ENCODE data around the gene SCAMP2.
"Not testable (repeated sequence)": the region's sequence is repeated elsewhere in the genome, so short reads cannot be mapped to it uniquely, and the experiment has no call there.

SCAMP2 gene

GRCh38 chr15:74889883-74890664 lies 16.9 kb upstream of the SCAMP2 start, which contains the start of gene MPI:
Gene MPI (plus strand): TSS chr15:74890042. CDS start chr15:74890074, 32 bp downstream.
- peak; percentile 67 for DNase-seq

GRCh38 chr15:74889390-74889882 lies 16.3 kb upstream of the SCAMP2 start:
- no peak for DNase-seq

- no peak for DNase-seq
These were observed 15.6 kb upstream of the SCAMP2 start for GRCh38 chr15:74888716-74889115.

- not testable (repeated sequence) for DNase-seq
These were observed 14.5 kb upstream of the SCAMP2 start for GRCh38 chr15:74887537-74888193.

GRCh38 chr15:74885461-74885860 lies 12.3 kb upstream of the SCAMP2 start:
- no peak for DNase-seq

GRCh38 chr15:74884428-74885223 lies 11.5 kb upstream of the SCAMP2 start:
- no peak for DNase-seq

- DNase-seq: no peak
These were observed 9.4 kb upstream of the SCAMP2 start for GRCh38 chr15:74882528-74882927.

- DNase-seq: no peak
These were observed 5.1 kb upstream of the SCAMP2 start for GRCh38 chr15:74878273-74878672.

- DNase-seq: no peak
These were observed 725 bp upstream of the SCAMP2 start for GRCh38 chr15:74873756-74874424.

GRCh38 chr15:74872702-74873035 lies 496 bp downstream of the SCAMP2 start:
- DNase-seq: no peak

GRCh38 chr15:74870436-74871215 lies 2.5 kb downstream of the SCAMP2 start:
- DNase-seq: no peak

- no peak for DNase-seq
These were observed 3.3 kb downstream of the SCAMP2 start for GRCh38 chr15:74869726-74870407.

- no peak for DNase-seq
These were observed 3.8 kb downstream of the SCAMP2 start for GRCh38 chr15:74869372-74869725.

- no peak for DNase-seq
These were observed 5.1 kb downstream of the SCAMP2 start for GRCh38 chr15:74868059-74868458.

- DNase-seq: no peak
These were observed 5.6 kb downstream of the SCAMP2 start for GRCh38 chr15:74867466-74868038.

- no peak for DNase-seq
These were observed 7.1 kb downstream of the SCAMP2 start for GRCh38 chr15:74866090-74866489.

GRCh38 chr15:74865316-74865715 lies 7.8 kb downstream of the SCAMP2 start:
- no peak for DNase-seq

GRCh38 chr15:74864296-74864695 lies 8.9 kb downstream of the SCAMP2 start:
- no peak for DNase-seq

- DNase-seq: no peak
These were observed 9.7 kb downstream of the SCAMP2 start for GRCh38 chr15:74863239-74864056.

- no peak for DNase-seq
These were observed 14.8 kb downstream of the SCAMP2 start for GRCh38 chr15:74858369-74858740.

Data from NCI-H526 treated with DMSO at 0.1 percent for 48 hours (cell line).